G401.6 (cell line): ENCODE data around the gene COPS8.
A peak's percentile ranks its signal among the peaks of the same experiment; 100 is the strongest.

ENCODE experiments used
- FAIRE-seq: peaks from 2 replicates; lab custom pipeline; 2012; peaks lifted over from hg19 to GRCh38; lab: Jason Lieb, UNC

The COPS8 gene

GRCh38 chr2:237085248-237086221, at the start of gene COPS8:
Gene COPS8 (plus strand): TSS chr2:237085889. CDS start chr2:237085965, 76 bp downstream.
- peak; percentile 93 for FAIRE-seq

- FAIRE-seq = no peak
These were observed 46.2 kb upstream of the COPS8 start for GRCh38 chr2:237039301-237040031.

- no peak for FAIRE-seq
These were observed 44.5 kb upstream of the COPS8 start for GRCh38 chr2:237041231-237041630.

GRCh38 chr2:237042101-237042500, 43.6 kb upstream of the COPS8 start:
- FAIRE-seq = no peak

- no peak for FAIRE-seq
These were observed 41.8 kb upstream of the COPS8 start for GRCh38 chr2:237043866-237044265.

GRCh38 chr2:237044281-237044680, 41.4 kb upstream of the COPS8 start:
- FAIRE-seq = no peak

GRCh38 chr2:237045449-237045848, 40.2 kb upstream of the COPS8 start:
- FAIRE-seq = no peak

GRCh38 chr2:237048595-237048994, 37.1 kb upstream of the COPS8 start:
- no peak for FAIRE-seq

- no peak for FAIRE-seq
These were observed 33.8 kb upstream of the COPS8 start for GRCh38 chr2:237051861-237052260.

GRCh38 chr2:237053066-237053465, 32.6 kb upstream of the COPS8 start:
- FAIRE-seq = no peak

GRCh38 chr2:237055386-237056100, 30.1 kb upstream of the COPS8 start:
- no peak for FAIRE-seq

GRCh38 chr2:237056287-237056875, 29.3 kb upstream of the COPS8 start:
- FAIRE-seq = no peak

GRCh38 chr2:237057107-237057506, 28.6 kb upstream of the COPS8 start:
- FAIRE-seq = no peak

- no peak for FAIRE-seq
These were observed 27.8 kb upstream of the COPS8 start for GRCh38 chr2:237057893-237058300.

GRCh38 chr2:237058423-237058822, 27.3 kb upstream of the COPS8 start:
- FAIRE-seq = no peak

- FAIRE-seq = no peak
These were observed 26.4 kb upstream of the COPS8 start for GRCh38 chr2:237059155-237059875.

GRCh38 chr2:237060534-237061312, 25.0 kb upstream of the COPS8 start:
- FAIRE-seq = peak; percentile 55

GRCh38 chr2:237061356-237061755, 24.3 kb upstream of the COPS8 start:
- FAIRE-seq = no peak

GRCh38 chr2:237062585-237062984, 23.1 kb upstream of the COPS8 start:
- FAIRE-seq = no peak

GRCh38 chr2:237064203-237065070, 21.3 kb upstream of the COPS8 start:
- no peak for FAIRE-seq
